Erythroblast (primary cell): ENCODE measurements around the gene SPDYE16.
"Not testable (repeated sequence)": the region's sequence is repeated elsewhere in the genome, so short reads cannot be mapped to it uniquely, and the experiment has no call there.

Experiments
- GATA1 ChIP-seq: IDR thresholded peaks from 2 replicates; pipeline ENCODE4 v1.6.1; 2011; ENCODE audit warnings: low read depth, mild to moderate bottlenecking, control low read depth, low read length, moderate library complexity
- POLR2A ChIP-seq: IDR thresholded peaks from 2 replicates; pipeline ENCODE4 v1.6.1; 2011; ENCODE audit warnings: mild to moderate bottlenecking, low read length

DNA sequence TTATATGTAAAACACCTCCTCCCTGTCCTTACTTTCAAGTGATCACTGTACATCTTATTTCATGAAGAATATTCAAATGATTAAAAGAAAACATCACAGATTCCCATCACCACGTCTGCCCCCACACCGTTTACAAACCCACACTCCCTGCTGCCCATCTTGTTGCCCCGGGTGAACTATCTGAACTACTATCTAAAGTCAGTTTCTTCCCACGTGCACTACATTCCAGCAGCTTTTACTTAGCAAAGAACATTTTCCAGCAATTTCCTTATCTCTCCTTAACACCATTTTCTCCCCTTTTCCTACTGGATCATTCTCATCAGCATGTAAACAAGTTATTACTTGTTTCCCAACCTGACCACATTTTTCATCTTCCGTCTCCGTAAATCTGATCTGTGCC is 16.6 kb upstream of the SPDYE16 start:
- TF ChIP-seq POLR2A, GATA1: not testable (repeated sequence)
